ENCODE results near the gene LRRC37B. TPM values are rescaled to one million over a fixed set of nuclear protein-coding genes. Genes with fewer than 3 reads are reported as not detected.
"Not testable (repeated sequence)": the region's sequence is repeated elsewhere in the genome, so short reads cannot be mapped to it uniquely, and the experiment has no call there.

LRRC37B gene
- total RNA-seq, 2 experiments from 2014 or later, result 32.9 to 37.4 TPM

GRCh38 chr17:32071961-32072360 is 64.8 kb downstream of the LRRC37B start:
- H3K9me3 Mint-ChIP-seq (ENCODE audit: insufficient read depth); H3K4me3 Mint-ChIP-seq; CTCF ChIA-PET; POLR2A ChIA-PET; H3K36me3 Mint-ChIP-seq (ENCODE audit: low read depth); H3K27me3 Mint-ChIP-seq (ENCODE audit: low read depth): not testable (repeated sequence)
- DNase-seq, result peak; percentile 74
- Mint-ChIP-seq H3K27ac (peak overlapping the region; percentile 89), H3K4me1 (ENCODE audit: low read depth) (peaks cover 32% of the 10 kb centered on the region)
- ATAC-seq, result peak; percentile 94

- DNase-seq; H3K36me3 Mint-ChIP-seq (ENCODE audit: low read depth); H3K27me3 Mint-ChIP-seq (ENCODE audit: low read depth); H3K4me3 Mint-ChIP-seq; H3K9me3 Mint-ChIP-seq (ENCODE audit: insufficient read depth); H3K27ac Mint-ChIP-seq; POLR2A ChIA-PET; ATAC-seq: not testable (repeated sequence)
- CTCF ChIA-PET, result interaction anchor here (0.7 kb wide), 1 partner anchor 585 kb away, joined by 3 read pairs; no protein-coding TSS in a partner anchor
- H3K4me1 Mint-ChIP-seq (ENCODE audit: low read depth), result peaks cover 27% of the 10 kb centered on the region
These were observed 65.9 kb downstream of the LRRC37B start for GRCh38 chr17:32073131-32073530.

- H3K4me3 Mint-ChIP-seq, result peak overlapping the region; percentile 70
- H3K4me1 Mint-ChIP-seq (ENCODE audit: low read depth), result peaks cover 21% of the 10 kb centered on the region
- POLR2A ChIA-PET, result interaction anchor here (1.4 kb wide), 1 partner anchor 47 kb away, joined by 4 read pairs; no protein-coding TSS in a partner anchor
- peak overlapping the region; percentile 92 for H3K27ac Mint-ChIP-seq
- H3K27me3 Mint-ChIP-seq (ENCODE audit: low read depth); H3K36me3 Mint-ChIP-seq (ENCODE audit: low read depth); CTCF ChIA-PET; H3K9me3 Mint-ChIP-seq (ENCODE audit: insufficient read depth): not testable (repeated sequence)
- ATAC-seq (peak; percentile 96), DNase-seq (peak; percentile 91)
These were observed 72.6 kb downstream of the LRRC37B start for GRCh38 chr17:32079753-32080152.

- POLR2A ChIA-PET; H3K36me3 Mint-ChIP-seq (ENCODE audit: low read depth); DNase-seq; CTCF ChIA-PET; H3K9me3 Mint-ChIP-seq (ENCODE audit: insufficient read depth); ATAC-seq; H3K4me3 Mint-ChIP-seq; H3K27me3 Mint-ChIP-seq (ENCODE audit: low read depth): not testable (repeated sequence)
- H3K4me1 Mint-ChIP-seq (ENCODE audit: low read depth), result peaks cover 17% of the 10 kb centered on the region
- peak overlapping the region; percentile 43 for H3K27ac Mint-ChIP-seq
These were observed 76.4 kb downstream of the LRRC37B start for GRCh38 chr17:32083550-32083979.

- peak overlapping the region; percentile 46 for H3K27ac Mint-ChIP-seq
- ATAC-seq; POLR2A ChIA-PET; H3K36me3 Mint-ChIP-seq (ENCODE audit: low read depth); H3K9me3 Mint-ChIP-seq (ENCODE audit: insufficient read depth); CTCF ChIA-PET; H3K4me3 Mint-ChIP-seq; DNase-seq; H3K27me3 Mint-ChIP-seq (ENCODE audit: low read depth): not testable (repeated sequence)
- H3K4me1 Mint-ChIP-seq (ENCODE audit: low read depth), result peaks cover 17% of the 10 kb centered on the region
These were observed 77.1 kb downstream of the LRRC37B start for GRCh38 chr17:32084003-32084941.

GRCh38 chr17:32084942-32085829 is 78.0 kb downstream of the LRRC37B start:
- H3K27ac Mint-ChIP-seq, H3K4me3 Mint-ChIP-seq: not testable (repeated sequence)

GRCh38 chr17:32086833-32087232 is 79.7 kb downstream of the LRRC37B start:
- H3K36me3 Mint-ChIP-seq (ENCODE audit: low read depth); H3K4me1 Mint-ChIP-seq (ENCODE audit: low read depth); H3K27ac Mint-ChIP-seq; ATAC-seq; H3K4me3 Mint-ChIP-seq; CTCF ChIA-PET; H3K9me3 Mint-ChIP-seq (ENCODE audit: insufficient read depth); DNase-seq; H3K27me3 Mint-ChIP-seq (ENCODE audit: low read depth); POLR2A ChIA-PET: not testable (repeated sequence)

More at GRCh38 chr17:32084942-32085829, 78.0 kb downstream of the LRRC37B start:
- POLR2A ChIA-PET; CTCF ChIA-PET; ATAC-seq; H3K9me3 Mint-ChIP-seq (ENCODE audit: insufficient read depth); H3K27me3 Mint-ChIP-seq (ENCODE audit: low read depth); H3K4me1 Mint-ChIP-seq (ENCODE audit: low read depth); H3K36me3 Mint-ChIP-seq (ENCODE audit: low read depth); DNase-seq: not testable (repeated sequence)

- CTCF ChIA-PET; H3K4me3 Mint-ChIP-seq; DNase-seq; H3K4me1 Mint-ChIP-seq (ENCODE audit: low read depth); H3K36me3 Mint-ChIP-seq (ENCODE audit: low read depth); H3K27me3 Mint-ChIP-seq (ENCODE audit: low read depth); H3K9me3 Mint-ChIP-seq (ENCODE audit: insufficient read depth); ATAC-seq; POLR2A ChIA-PET; H3K27ac Mint-ChIP-seq: not testable (repeated sequence)
These were observed 84.9 kb downstream of the LRRC37B start for GRCh38 chr17:32092062-32092461.

- ATAC-seq (no peak), DNase-seq (no peak)
- no peaks in the 10 kb centered on the region for H3K36me3 Mint-ChIP-seq (ENCODE audit: low read depth)
- H3K9me3 Mint-ChIP-seq (ENCODE audit: insufficient read depth), result no peaks in the 10 kb centered on the region
- ChIA-PET POLR2A (no interaction called here), CTCF (interaction anchor here (1.4 kb wide), 1 partner anchor 11 kb away, joined by 6 read pairs; no protein-coding TSS in a partner anchor)
- no peak overlapping the region for H3K27ac Mint-ChIP-seq
- H3K4me1 Mint-ChIP-seq (ENCODE audit: low read depth), result peaks cover 23% of the 10 kb centered on the region
- H3K27me3 Mint-ChIP-seq (ENCODE audit: low read depth), result peaks cover 2% of the 10 kb centered on the region
- H3K4me3 Mint-ChIP-seq, result no peak overlapping the region
These were observed 92.5 kb downstream of the LRRC37B start for GRCh38 chr17:32099686-32100085.

GRCh38 chr17:32100323-32100722 is 93.1 kb downstream of the LRRC37B start:
- H3K27ac Mint-ChIP-seq; ATAC-seq; H3K4me3 Mint-ChIP-seq; POLR2A ChIA-PET; H3K9me3 Mint-ChIP-seq (ENCODE audit: insufficient read depth); H3K36me3 Mint-ChIP-seq (ENCODE audit: low read depth); DNase-seq; H3K27me3 Mint-ChIP-seq (ENCODE audit: low read depth): not testable (repeated sequence)
- peaks cover 27% of the 10 kb centered on the region for H3K4me1 Mint-ChIP-seq (ENCODE audit: low read depth)
- CTCF ChIA-PET, result interaction anchor here (1.4 kb wide), 1 partner anchor 11 kb away, joined by 6 read pairs; no protein-coding TSS in a partner anchor

- peaks cover 33% of the 10 kb centered on the region for H3K4me1 Mint-ChIP-seq (ENCODE audit: low read depth)
- H3K27ac Mint-ChIP-seq, result no peak overlapping the region
- H3K27me3 Mint-ChIP-seq (ENCODE audit: low read depth), result peaks cover 2% of the 10 kb centered on the region
- ChIA-PET CTCF (interaction anchor here (1.4 kb wide), 1 partner anchor 10 kb away, joined by 6 read pairs; no protein-coding TSS in a partner anchor), POLR2A (no interaction called here)
- H3K9me3 Mint-ChIP-seq (ENCODE audit: insufficient read depth), result no peaks in the 10 kb centered on the region
- no peak for ATAC-seq
- no peak for DNase-seq
- H3K4me3 Mint-ChIP-seq, result no peak overlapping the region
- H3K36me3 Mint-ChIP-seq (ENCODE audit: low read depth), result no peaks in the 10 kb centered on the region
These were observed 93.9 kb downstream of the LRRC37B start for GRCh38 chr17:32100971-32101631.
